A673 (cell line): Measurements from ENCODE around the gene AUP1. TPM values are rescaled to one million over a fixed set of nuclear protein-coding genes. Genes with fewer than 3 reads are reported as not detected.

Experiments
- BruUV-seq: library from RNA; stranded (reverse); fragments of 400-500 nt; replicated peaks from 2 replicates; lab custom pipeline; 2021; lab: Mats Ljungman, UMichigan
- CTCF ChIA-PET: fragments of 300-600 bp; sonication (Branson Sonifier 250); formaldehyde crosslinking; loops from one replicate; lab custom pipeline; 2022; ENCODE audit warnings: antibody characterized with exemption; lab: Charles Lee
- POLR2A ChIA-PET: fragments of 300-600 bp; sonication (Branson Sonifier 250); formaldehyde crosslinking; loops from one replicate; lab custom pipeline; 2022; ENCODE audit warnings: antibody characterized with exemption; ENCODE audit not compliant: low non-redundant PET; lab: Charles Lee
- DNase-seq: peaks from one replicate; pipeline ENCODE4 v3.0.0-alpha.2; 2015; ENCODE audit warnings: low spot score
- H3K27ac ChIP-seq: fragments of 200-600 bp; sonication (generic); 2 replicates; pipeline ENCODE4 v1.5.1; 2016; ENCODE audit warnings: mixed run types, low read depth, mild to moderate bottlenecking, mixed read lengths, antibody characterized with exemption, low read length; ENCODE audit not compliant: poor library complexity, severe bottlenecking
- H3K27me3 ChIP-seq: fragments of 200-600 bp; sonication (generic); replicated peaks from 2 replicates; pipeline ENCODE4 v1.6.1; 2017; ENCODE audit warnings: mixed run types, low read depth, mild to moderate bottlenecking, mixed read lengths, antibody characterized with exemption, low read length; ENCODE audit not compliant: insufficient read depth, poor library complexity
- H3K36me3 ChIP-seq: fragments of 200-600 bp; sonication (generic); 2 replicates; pipeline ENCODE4 v1.6.1; 2016; ENCODE audit warnings: mixed run types, mild to moderate bottlenecking, mixed read lengths, antibody characterized with exemption, low read length; ENCODE audit not compliant: insufficient read depth, poor library complexity, severe bottlenecking
- H3K4me1 ChIP-seq: fragments of 200-600 bp; sonication (generic); 2 replicates; pipeline ENCODE4 v1.6.1; 2017; ENCODE audit warnings: mixed run types, mild to moderate bottlenecking, mixed read lengths, antibody characterized with exemption, low read length; ENCODE audit not compliant: insufficient read depth, poor library complexity, severe bottlenecking
- H3K4me3 ChIP-seq: fragments of 200-600 bp; sonication (generic); 2 replicates; pipeline ENCODE4 v1.5.1; 2016; ENCODE audit warnings: low read depth, mixed run types, mild to moderate bottlenecking, mixed read lengths, low read length; ENCODE audit not compliant: poor library complexity, severe bottlenecking
- H3K9me3 ChIP-seq: fragments of 200-600 bp; sonication (generic); 2 replicates; pipeline ENCODE4 v1.6.1; 2016; ENCODE audit warnings: mixed run types, low read depth, mild to moderate bottlenecking, mixed read lengths, antibody characterized with exemption, low read length; ENCODE audit not compliant: poor library complexity, severe bottlenecking
- CTCF ChIP-seq: fragments of 300-800, 200-600 bp; sonication (generic); conservative IDR thresholded peaks from 2 replicates; pipeline ENCODE4 v1.5.1; 2017; ENCODE audit warnings: low read depth, mild to moderate bottlenecking, antibody characterized with exemption, low read length, moderate library complexity, mixed read lengths
- EZH2 ChIP-seq: fragments of 200-600 bp; sonication (generic); IDR thresholded peaks from 2 replicates; pipeline ENCODE4 v1.6.1; 2017; ENCODE audit warnings: borderline replicate concordance, low read depth, mild to moderate bottlenecking, mixed read lengths, antibody characterized with exemption, low read length; ENCODE audit not compliant: poor library complexity, severe bottlenecking
- intact Hi-C: fragments of 100-400 bp; cut with micrococcal nuclease; formaldehyde crosslinking; loops from one replicate; pipeline ENCODE4 v1.10.0; 2022; ENCODE audit not compliant: unreplicated experiment
- total RNA-seq: library from RNA; stranded (reverse); gene quantifications from 2 replicates; pipeline ENCODE4 v1.2.3, GENCODE V29; 2021

Gene AUP1
- total RNA-seq, 1 experiment from 2014 or later = 126 TPM

- Histone ChIP-seq H3K27me3 (peaks cover 31% of the 10 kb centered on the region), H3K36me3 (no peaks in the 10 kb centered on the region), H3K9me3 (no peaks in the 10 kb centered on the region), H3K4me3 (peak overlapping the region; percentile 41), H3K27ac (no peak overlapping the region), H3K4me1 (peaks cover 5% of the 10 kb centered on the region)
- TF ChIP-seq CTCF (no peak), EZH2 (peak; percentile 66)
- ChIA-PET POLR2A (no interaction called here), CTCF (no interaction called here)
- DNase-seq = no peak
- intact Hi-C loops = no loop called here
- no TSS peak for BruUV-seq
Observed at GRCh38 chr2:74498500-74499266, 30.8 kb downstream of the AUP1 start.

GRCh38 chr2:74497777-74498499, 31.6 kb downstream of the AUP1 start:
- CTCF ChIA-PET = interaction anchor here (0.5 kb wide), 1 partner anchor 46 kb away, joined by 5 read pairs; no protein-coding TSS in a partner anchor

More at GRCh38 chr2:74497777-74498499, 31.6 kb downstream of the AUP1 start:
- H3K36me3 ChIP-seq = peaks cover 2% of the 10 kb centered on the region
- POLR2A ChIA-PET = no interaction called here
- H3K27ac ChIP-seq = no peak overlapping the region
- peaks cover 5% of the 10 kb centered on the region for H3K4me1 ChIP-seq
- intact Hi-C loops = no loop called here
- peaks cover 31% of the 10 kb centered on the region for H3K27me3 ChIP-seq
- peak overlapping the region; percentile 41 for H3K4me3 ChIP-seq
- H3K9me3 ChIP-seq = no peaks in the 10 kb centered on the region
- DNase-seq = no peak
- TF ChIP-seq EZH2 (no peak), CTCF (no peak)
- BruUV-seq = no TSS peak
